HEK293 (cell line): ENCODE results near the gene SLC2A11.

Experiments
- HIC1 ChIP-seq: fragments of 450-650 bp; formaldehyde crosslinking; IDR thresholded peaks from 2 replicates; pipeline ENCODE4 v1.5.1; 2016; ENCODE audit warnings: missing biosample characterization, missing genetic modification characterization
- KLF8 ChIP-seq: fragments of 450-650 bp; formaldehyde crosslinking; IDR thresholded peaks from 2 replicates; pipeline ENCODE4 v1.5.1; 2016; ENCODE audit warnings: missing biosample characterization, missing genetic modification characterization
- MEIS1 ChIP-seq: sonication (generic); formaldehyde crosslinking; IDR thresholded peaks from 2 replicates; pipeline ENCODE4 v1.8.1; 2022; ENCODE audit warnings: missing genetic modification reagents, mild to moderate bottlenecking, borderline replicate concordance
- OSR2 ChIP-seq: fragments of 450-650 bp; formaldehyde crosslinking; IDR thresholded peaks from 2 replicates; pipeline ENCODE4 v1.5.1; 2016; ENCODE audit warnings: missing biosample characterization, missing genetic modification characterization
- PATZ1 ChIP-seq: fragments of 450-650 bp; formaldehyde crosslinking; IDR thresholded peaks from 2 replicates; pipeline ENCODE4 v1.5.1; 2016; ENCODE audit warnings: missing biosample characterization, missing genetic modification characterization
- PRDM4 ChIP-seq: fragments of 450-650 bp; formaldehyde crosslinking; IDR thresholded peaks from 2 replicates; pipeline ENCODE4 v1.5.1; 2017; ENCODE audit warnings: missing biosample characterization, missing genetic modification characterization
- SP2 ChIP-seq: fragments of 450-650 bp; formaldehyde crosslinking; IDR thresholded peaks from 2 replicates; pipeline ENCODE4 v1.5.1; 2016; ENCODE audit warnings: missing biosample characterization, missing genetic modification characterization
- ZBTB20 ChIP-seq: fragments of 450-650 bp; formaldehyde crosslinking; IDR thresholded peaks from 2 replicates; pipeline ENCODE4 v1.5.1; 2016; ENCODE audit warnings: missing biosample characterization, missing genetic modification characterization
- ZFP41 ChIP-seq: fragments of 450-650 bp; formaldehyde crosslinking; IDR thresholded peaks from 2 replicates; pipeline ENCODE4 v1.5.1; 2016; ENCODE audit warnings: missing biosample characterization, missing genetic modification characterization, borderline replicate concordance
- ZNF112 ChIP-seq: fragments of 450-650 bp; formaldehyde crosslinking; IDR thresholded peaks from 2 replicates; pipeline ENCODE4 v1.5.0; 2017; ENCODE audit warnings: missing biosample characterization, missing genetic modification characterization
- ZNF140 ChIP-seq: fragments of 450-650 bp; formaldehyde crosslinking; IDR thresholded peaks from 2 replicates; pipeline ENCODE4 v1.5.1; 2016; ENCODE audit warnings: missing biosample characterization, missing genetic modification characterization
- ZNF221 ChIP-seq: fragments of 450-650 bp; formaldehyde crosslinking; IDR thresholded peaks from 2 replicates; pipeline ENCODE4 v1.5.1; 2017; ENCODE audit warnings: missing biosample characterization, missing genetic modification characterization, borderline replicate concordance
- ZNF23 ChIP-seq: fragments of 450-650 bp; formaldehyde crosslinking; IDR thresholded peaks from 2 replicates; pipeline ENCODE4 v1.5.1; 2016; ENCODE audit warnings: missing biosample characterization, missing genetic modification characterization, borderline replicate concordance
- ZNF26 ChIP-seq: fragments of 450-650 bp; formaldehyde crosslinking; IDR thresholded peaks from 2 replicates; pipeline ENCODE4 v1.5.1; 2016; ENCODE audit warnings: missing biosample characterization, missing genetic modification characterization
- ZNF341 ChIP-seq: fragments of 450-650 bp; formaldehyde crosslinking; IDR thresholded peaks from 2 replicates; pipeline ENCODE4; 2016; ENCODE audit warnings: low read depth, missing biosample characterization, missing genetic modification characterization
- ZNF600 ChIP-seq: fragments of 450-650 bp; formaldehyde crosslinking; IDR thresholded peaks from 2 replicates; pipeline ENCODE4 v1.5.1; 2016; ENCODE audit warnings: missing biosample characterization, missing genetic modification characterization
- ZNF645 ChIP-seq: fragments of 450-650 bp; formaldehyde crosslinking; IDR thresholded peaks from 2 replicates; pipeline ENCODE4; 2016; ENCODE audit warnings: missing biosample characterization, missing genetic modification characterization
- ZNF707 ChIP-seq: fragments of 450-650 bp; formaldehyde crosslinking; IDR thresholded peaks from 2 replicates; pipeline ENCODE4 v1.5.1; 2016; ENCODE audit warnings: missing biosample characterization, missing genetic modification characterization
- ZNF76 ChIP-seq: fragments of 450-650 bp; formaldehyde crosslinking; IDR thresholded peaks from 2 replicates; pipeline ENCODE4; 2016; ENCODE audit warnings: low read depth, missing biosample characterization, missing genetic modification characterization, borderline replicate concordance
- ZNF785 ChIP-seq: fragments of 450-650 bp; formaldehyde crosslinking; IDR thresholded peaks from 2 replicates; pipeline ENCODE4 v1.5.1; 2016; ENCODE audit warnings: missing biosample characterization, missing genetic modification characterization
- ZSCAN4 ChIP-seq: fragments of 450-650 bp; formaldehyde crosslinking; IDR thresholded peaks from 2 replicates; pipeline ENCODE4 v1.5.1; 2017; ENCODE audit warnings: missing biosample characterization, missing genetic modification characterization

The SLC2A11 gene

GRCh38 chr22:23894710-23895598 is 37.3 kb downstream of the SLC2A11 start (continued):
- TF ChIP-seq ZFP41: no peak
- TF ChIP-seq ZSCAN4 (tag by site-specific recombination): no peak
- TF ChIP-seq ZNF26 (tag by site-specific recombination): no peak
- TF ChIP-seq MEIS1 (CRISPR knock-in tag): no peak
- TF ChIP-seq ZNF112 (tag by site-specific recombination): no peak
- TF ChIP-seq ZNF645 (tag by site-specific recombination): no peak
- 0 out of 2 replicates have a peak, but pooled peaks have one; percentile 12 for TF ChIP-seq PRDM4
- TF ChIP-seq ZNF785 (tag by site-specific recombination): no peak; the same call in 1 of the 2 replicates
- no peak for TF ChIP-seq ZNF221 (tag by site-specific recombination)
- TF ChIP-seq OSR2 (tag by site-specific recombination): no peak
- peak; percentile 80 for TF ChIP-seq ZNF341 (tag by site-specific recombination)
- no peak for TF ChIP-seq ZNF140
- peak; percentile 82 for TF ChIP-seq KLF8
- peak; percentile 69 for TF ChIP-seq PATZ1 (tag by site-specific recombination)
- no peak for TF ChIP-seq ZNF23
- peak; percentile 88 for TF ChIP-seq ZBTB20
- 0 out of 2 replicates have a peak, but pooled peaks have one; percentile 4 for TF ChIP-seq HIC1 (tag by site-specific recombination)
- peak; percentile 7; the same call in 1 of the 2 replicates for TF ChIP-seq ZNF600
- 0 out of 2 replicates have a peak, but pooled peaks have one; percentile 8 for TF ChIP-seq ZNF76 (tag by site-specific recombination)
- TF ChIP-seq ZNF707 (tag by site-specific recombination): no peak
- peak; percentile 55 for TF ChIP-seq SP2 (tag by site-specific recombination)
